ENCODE results near the gene MUC6.

Gene MUC6

GRCh38 chr11:1036303-1036923, at the start of gene MUC6:
MUC6 (minus strand) TSS chr11:1036718; CDS start chr11:1036655, 63 bp downstream.
- in situ Hi-C loops (cut with MboI; ENCODE audit: low pct_unique_long_range_greater_than_20kb, low sequenced_read_pairs), result no loop called here
- DNase-seq, result no peak

- in situ Hi-C loops (cut with MboI; ENCODE audit: low pct_unique_long_range_greater_than_20kb, low sequenced_read_pairs), result no loop called here
These were observed 49.1 kb upstream of the MUC6 start for GRCh38 chr11:1085440-1086170.

GRCh38 chr11:1084561-1085439, 48.3 kb upstream of the MUC6 start:
- in situ Hi-C loops (cut with MboI; ENCODE audit: low pct_unique_long_range_greater_than_20kb, low sequenced_read_pairs), result no loop called here
- no peak for DNase-seq

More at GRCh38 chr11:1085440-1086170, 49.1 kb upstream of the MUC6 start:
- DNase-seq, result no peak

GRCh38 chr11:1083621-1084551, 47.4 kb upstream of the MUC6 start:
- DNase-seq, result no peak
- in situ Hi-C loops (cut with MboI; ENCODE audit: low pct_unique_long_range_greater_than_20kb, low sequenced_read_pairs), result no loop called here

GRCh38 chr11:1082728-1083620, 46.5 kb upstream of the MUC6 start:
- in situ Hi-C loops (cut with MboI; ENCODE audit: low pct_unique_long_range_greater_than_20kb, low sequenced_read_pairs), result no loop called here
- no peak for DNase-seq

- in situ Hi-C loops (cut with MboI; ENCODE audit: low pct_unique_long_range_greater_than_20kb, low sequenced_read_pairs), result no loop called here
- DNase-seq, result no peak
These were observed 45.8 kb upstream of the MUC6 start for GRCh38 chr11:1082346-1082727.

GRCh38 chr11:1081601-1082311, 45.2 kb upstream of the MUC6 start:
- in situ Hi-C loops (cut with MboI; ENCODE audit: low pct_unique_long_range_greater_than_20kb, low sequenced_read_pairs), result no loop called here
- no peak for DNase-seq

GRCh38 chr11:1078191-1078601, 41.7 kb upstream of the MUC6 start:
- in situ Hi-C loops (cut with MboI; ENCODE audit: low pct_unique_long_range_greater_than_20kb, low sequenced_read_pairs), result no loop called here
- DNase-seq, result no peak

- DNase-seq, result no peak
- in situ Hi-C loops (cut with MboI; ENCODE audit: low pct_unique_long_range_greater_than_20kb, low sequenced_read_pairs), result no loop called here
These were observed 41.0 kb upstream of the MUC6 start for GRCh38 chr11:1077417-1078119.

- DNase-seq, result no peak
- in situ Hi-C loops (cut with MboI; ENCODE audit: low pct_unique_long_range_greater_than_20kb, low sequenced_read_pairs), result no loop called here
These were observed 40.5 kb upstream of the MUC6 start for GRCh38 chr11:1077033-1077416.

- in situ Hi-C loops (cut with MboI; ENCODE audit: low pct_unique_long_range_greater_than_20kb, low sequenced_read_pairs), result no loop called here
- no peak for DNase-seq
These were observed 39.6 kb upstream of the MUC6 start for GRCh38 chr11:1076061-1076665.

- no peak for DNase-seq
- in situ Hi-C loops (cut with MboI; ENCODE audit: low pct_unique_long_range_greater_than_20kb, low sequenced_read_pairs), result no loop called here
These were observed 38.9 kb upstream of the MUC6 start for GRCh38 chr11:1075341-1075911.

- in situ Hi-C loops (cut with MboI; ENCODE audit: low pct_unique_long_range_greater_than_20kb, low sequenced_read_pairs), result no loop called here
- no peak for DNase-seq
These were observed 38.0 kb upstream of the MUC6 start, which contains the start of gene MUC2 for GRCh38 chr11:1074244-1075221. MUC2 (plus strand) TSS chr11:1074874.

GRCh38 chr11:1073851-1074243, 37.3 kb upstream of the MUC6 start:
- DNase-seq, result no peak
- in situ Hi-C loops (cut with MboI; ENCODE audit: low pct_unique_long_range_greater_than_20kb, low sequenced_read_pairs), result no loop called here

GRCh38 chr11:1073261-1073724, 36.8 kb upstream of the MUC6 start:
- no peak for DNase-seq
- in situ Hi-C loops (cut with MboI; ENCODE audit: low pct_unique_long_range_greater_than_20kb, low sequenced_read_pairs), result no loop called here
